Measurements from ENCODE around the gene ATF6. TPM values are rescaled to one million over a fixed set of nuclear protein-coding genes. Genes with fewer than 3 reads are reported as not detected.

Gene ATF6
- total and polyA plus RNA-seq, 2 of the 4 experiments (the other 2 are of a cell fraction) = 12.2 to 17.6 TPM

DNA sequence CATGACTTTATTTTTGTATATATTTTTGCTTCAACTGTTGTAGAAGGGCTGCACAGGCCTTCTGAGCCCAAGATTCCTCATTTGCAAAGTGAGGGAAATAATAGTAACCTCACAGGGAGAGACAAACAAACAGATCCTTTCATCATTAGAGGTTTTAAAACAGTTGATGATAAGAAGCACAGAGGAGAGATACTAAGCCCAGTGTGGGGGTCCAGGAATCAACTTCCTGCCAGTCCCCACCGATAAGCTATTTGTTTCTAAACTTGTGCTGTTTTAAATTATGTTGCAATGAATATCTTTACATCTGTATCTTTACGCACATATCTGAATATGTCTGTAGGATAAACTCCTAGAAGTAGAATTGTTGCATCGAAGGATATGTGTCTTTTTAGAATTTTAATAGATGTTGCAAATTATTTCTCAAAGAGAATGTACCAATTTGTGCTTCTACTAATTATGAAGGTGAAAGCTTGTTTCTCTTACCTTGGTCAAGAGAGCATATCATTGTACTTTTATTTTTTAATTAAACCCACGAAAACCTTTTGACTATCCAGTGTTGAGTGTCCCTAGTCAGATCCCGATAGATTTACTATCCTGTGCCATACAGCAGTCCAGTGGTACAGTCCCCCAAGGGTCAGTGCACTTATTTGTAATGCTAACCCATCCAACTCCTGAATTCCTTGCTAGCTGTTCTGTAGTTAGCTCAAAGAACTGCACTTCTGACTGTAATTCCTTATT, 34.0 kb upstream of the ATF6 start:
- no peak overlapping the region for H3K4me3 ChIP-seq (ENCODE audit: insufficient read depth, low read depth, low read length)
- dilution Hi-C loops (cut with HindIII; ENCODE audit: low sequenced_read_pairs, unreplicated experiment) = no loop called here
- no peak overlapping the region for H4K5ac ChIP-seq (ENCODE audit: low read depth, low read length)
- BruUV-seq (replicated peaks) = no TSS peak
- in situ Hi-C loops (cut with MboI; ENCODE audit: low sequenced_read_pairs) = loop anchor here (10.0 to 25.0 kb wide), 2 partner anchors 95 to 187 kb away; partner anchors contain the start of genes FCGR3A and FCGR3B
- H3K9ac ChIP-seq (ENCODE audit: low read depth, low read length) = no peak overlapping the region
- no peak overlapping the region for H2AK5ac ChIP-seq (ENCODE audit: low read depth, low read length)
- H3K23ac ChIP-seq (ENCODE audit: low read depth, low read length) = no peak overlapping the region
- no peak overlapping the region for H3K4me2 ChIP-seq (ENCODE audit: low read depth, low read length)
- no peaks in the 10 kb centered on the region for H3K36me3 ChIP-seq (ENCODE audit: control insufficient read depth, insufficient read depth, low read length)
- H2BK20ac ChIP-seq (ENCODE audit: low read depth, low read length) = no peak overlapping the region
- no peaks in the 10 kb centered on the region for H3K27me3 ChIP-seq (ENCODE audit: control insufficient read depth, insufficient read depth, low read length)
- no peak overlapping the region for H3K4ac ChIP-seq (ENCODE audit: low read depth, low read length)
- no peak overlapping the region for H2AFZ ChIP-seq (replicated peaks; ENCODE audit: low read length, poor library complexity)
- POLR2A ChIA-PET (ENCODE audit: unreplicated experiment) = no interaction called here
- no peak overlapping the region for H4K8ac ChIP-seq (ENCODE audit: low read depth in 2 of 2, low read length in 2 of 2)
- WGBS, 2 experiments (ENCODE audit: extremely low coverage in 2 of 2, insufficient read length in 1 of 2) = 100% methylated on average over 1 of the region's 5 CpGs; no CpG with 5 or more reads in 1 of the 2 experiments
- H2BK15ac ChIP-seq (ENCODE audit: low read depth, low read length) = no peak overlapping the region; the same call in 2 of the 3 replicates
- H3K4me1 ChIP-seq (ENCODE audit: control insufficient read depth, insufficient read depth, low read length) = peaks cover 7% of the 10 kb centered on the region
- no peak overlapping the region for H4K91ac ChIP-seq (ENCODE audit: insufficient read depth, low read depth, low read length)
- CTCF ChIA-PET = interaction anchor here (1.4 kb wide), 1 partner anchor 9 kb away, joined by 4 read pairs; no protein-coding TSS in a partner anchor
- peaks cover 5% of the 10 kb centered on the region for H3K9me1 ChIP-seq (ENCODE audit: insufficient read depth, low read length)
- no peak overlapping the region for H3K18ac ChIP-seq (ENCODE audit: low read depth, low read length)
- H2AK9ac ChIP-seq (replicated peaks; ENCODE audit: low read depth, low read length, poor library complexity) = no peak overlapping the region
- no peak for ATAC-seq (ENCODE audit: low read depth)
- TF ChIP-seq RFX5 (IDR thresholded peaks at IDR 0.05; ENCODE audit: low read depth, low read length) (no peak), MAFK (IDR thresholded peaks at IDR 0.05; ENCODE audit: low read depth, low read length) (no peak), FOS (IDR thresholded peaks at IDR 0.05; ENCODE audit: low read depth, low read length) (no peak), MXI1 (IDR thresholded peaks at IDR 0.05; ENCODE audit: borderline replicate concordance, low read depth, low read length) (no peak), CEBPB (IDR thresholded peaks at IDR 0.05; ENCODE audit: low read depth, low read length) (no peak)
- TF ChIP-seq, protein P1, sequence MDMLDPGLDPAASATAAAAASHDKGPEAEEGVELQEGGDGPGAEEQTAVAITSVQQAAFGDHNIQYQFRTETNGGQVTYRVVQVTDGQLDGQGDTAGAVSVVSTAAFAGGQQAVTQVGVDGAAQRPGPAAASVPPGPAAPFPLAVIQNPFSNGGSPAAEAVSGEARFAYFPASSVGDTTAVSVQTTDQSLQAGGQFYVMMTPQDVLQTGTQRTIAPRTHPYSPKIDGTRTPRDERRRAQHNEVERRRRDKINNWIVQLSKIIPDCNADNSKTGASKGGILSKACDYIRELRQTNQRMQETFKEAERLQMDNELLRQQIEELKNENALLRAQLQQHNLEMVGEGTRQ (IDR thresholded peaks at IDR 0.05; ENCODE audit: low read depth, low read length) = no peak
- TF ChIP-seq, protein P2, sequence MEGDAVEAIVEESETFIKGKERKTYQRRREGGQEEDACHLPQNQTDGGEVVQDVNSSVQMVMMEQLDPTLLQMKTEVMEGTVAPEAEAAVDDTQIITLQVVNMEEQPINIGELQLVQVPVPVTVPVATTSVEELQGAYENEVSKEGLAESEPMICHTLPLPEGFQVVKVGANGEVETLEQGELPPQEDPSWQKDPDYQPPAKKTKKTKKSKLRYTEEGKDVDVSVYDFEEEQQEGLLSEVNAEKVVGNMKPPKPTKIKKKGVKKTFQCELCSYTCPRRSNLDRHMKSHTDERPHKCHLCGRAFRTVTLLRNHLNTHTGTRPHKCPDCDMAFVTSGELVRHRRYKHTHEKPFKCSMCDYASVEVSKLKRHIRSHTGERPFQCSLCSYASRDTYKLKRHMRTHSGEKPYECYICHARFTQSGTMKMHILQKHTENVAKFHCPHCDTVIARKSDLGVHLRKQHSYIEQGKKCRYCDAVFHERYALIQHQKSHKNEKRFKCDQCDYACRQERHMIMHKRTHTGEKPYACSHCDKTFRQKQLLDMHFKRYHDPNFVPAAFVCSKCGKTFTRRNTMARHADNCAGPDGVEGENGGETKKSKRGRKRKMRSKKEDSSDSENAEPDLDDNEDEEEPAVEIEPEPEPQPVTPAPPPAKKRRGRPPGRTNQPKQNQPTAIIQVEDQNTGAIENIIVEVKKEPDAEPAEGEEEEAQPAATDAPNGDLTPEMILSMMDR (conservative IDR thresholded peaks at IDR 0.05; ENCODE audit: low read depth, low read length) = no peak
- H3K14ac ChIP-seq (replicated peaks; ENCODE audit: low read depth, low read length) = no peak overlapping the region
- no peaks in the 10 kb centered on the region for H3K9me3 ChIP-seq (ENCODE audit: control insufficient read depth, insufficient read depth, low read length)
- H3K79me1 ChIP-seq (ENCODE audit: low read depth in 1 of 2, low read length in 2 of 2) = no peaks in the 10 kb centered on the region
- DNase-seq = no peak
- no peaks in the 10 kb centered on the region for H4K20me1 ChIP-seq (ENCODE audit: insufficient read depth, low read length)
- H3K56ac ChIP-seq (ENCODE audit: extremely low read depth, insufficient read depth, low read length) = no peak overlapping the region
- no peak overlapping the region for H2BK120ac ChIP-seq (ENCODE audit: low read depth, low read length)
- no peak overlapping the region for H3K27ac ChIP-seq (ENCODE audit: insufficient read depth, low read length)
- intact Hi-C loops (cut with micrococcal nuclease) = loop anchor here (10.0 kb wide), 1 partner anchor 167 kb away; no protein-coding TSS in a partner anchor
- no peak overlapping the region for H2BK5ac ChIP-seq (ENCODE audit: low read depth, low read length, poor library complexity, severe bottlenecking)
